ENCODE results near the gene STAT3. TPM values are rescaled to one million over a fixed set of nuclear protein-coding genes. Genes with fewer than 3 reads are reported as not detected.

Gene STAT3
- total and polyA plus RNA-seq, 9 of the 15 experiments (the other 6 are each of a cell fraction or from before 2014, with no cell fraction given) = 90.0 to 179 (median 114) TPM

GRCh38 chr17:42287977-42288802, 100.1 kb downstream of the STAT3 start, which contains the start of gene STAT5A (continued):
- TF ChIP-seq PATZ1 (CRISPR knock-in tag; IDR thresholded peaks at IDR 0.05; ENCODE audit: borderline replicate concordance) (no peak), NBN (IDR thresholded peaks at IDR 0.05; ENCODE audit: low read depth) (no peak), GTF2B (IDR thresholded peaks at IDR 0.05; ENCODE audit: extremely low read depth, insufficient read length) (no peak), SUPT5H (IDR thresholded peaks at IDR 0.05) (no peak), POLR2G (IDR thresholded peaks at IDR 0.05; ENCODE audit: low read depth, low read length) (peak; percentile 84), CBFA2T2 (conservative IDR thresholded peaks at IDR 0.05) (no peak), DEAF1 (CRISPR knock-in tag; IDR thresholded peaks at IDR 0.05) (no peak), POLR2H (tag; IDR thresholded peaks at IDR 0.05; ENCODE audit: low read depth) (no peak), NELFE (IDR thresholded peaks at IDR 0.05; ENCODE audit: insufficient read depth, insufficient read length) (no peak), NCOA6 (IDR thresholded peaks at IDR 0.05) (no peak; the same call in 1 of the 2 replicates), ZNF121 (CRISPR knock-in tag; conservative IDR thresholded peaks at IDR 0.05) (no peak), RAD51 (IDR thresholded peaks at IDR 0.05; ENCODE audit: borderline replicate concordance, low read depth) (no peak)
- TF ChIP-seq, protein P1, sequence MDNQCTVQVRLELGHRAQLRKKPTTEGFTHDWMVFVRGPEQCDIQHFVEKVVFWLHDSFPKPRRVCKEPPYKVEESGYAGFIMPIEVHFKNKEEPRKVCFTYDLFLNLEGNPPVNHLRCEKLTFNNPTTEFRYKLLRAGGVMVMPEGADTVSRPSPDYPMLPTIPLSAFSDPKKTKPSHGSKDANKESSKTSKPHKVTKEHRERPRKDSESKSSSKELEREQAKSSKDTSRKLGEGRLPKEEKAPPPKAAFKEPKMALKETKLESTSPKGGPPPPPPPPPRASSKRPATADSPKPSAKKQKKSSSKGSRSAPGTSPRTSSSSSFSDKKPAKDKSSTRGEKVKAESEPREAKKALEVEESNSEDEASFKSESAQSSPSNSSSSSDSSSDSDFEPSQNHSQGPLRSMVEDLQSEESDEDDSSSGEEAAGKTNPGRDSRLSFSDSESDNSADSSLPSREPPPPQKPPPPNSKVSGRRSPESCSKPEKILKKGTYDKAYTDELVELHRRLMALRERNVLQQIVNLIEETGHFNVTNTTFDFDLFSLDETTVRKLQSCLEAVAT (IDR thresholded peaks at IDR 0.05) = 0 out of 4 replicates have a peak, but pooled peaks of 1 of the 2 experiments have one; percentile 2
- TF ChIP-seq, protein P2, sequence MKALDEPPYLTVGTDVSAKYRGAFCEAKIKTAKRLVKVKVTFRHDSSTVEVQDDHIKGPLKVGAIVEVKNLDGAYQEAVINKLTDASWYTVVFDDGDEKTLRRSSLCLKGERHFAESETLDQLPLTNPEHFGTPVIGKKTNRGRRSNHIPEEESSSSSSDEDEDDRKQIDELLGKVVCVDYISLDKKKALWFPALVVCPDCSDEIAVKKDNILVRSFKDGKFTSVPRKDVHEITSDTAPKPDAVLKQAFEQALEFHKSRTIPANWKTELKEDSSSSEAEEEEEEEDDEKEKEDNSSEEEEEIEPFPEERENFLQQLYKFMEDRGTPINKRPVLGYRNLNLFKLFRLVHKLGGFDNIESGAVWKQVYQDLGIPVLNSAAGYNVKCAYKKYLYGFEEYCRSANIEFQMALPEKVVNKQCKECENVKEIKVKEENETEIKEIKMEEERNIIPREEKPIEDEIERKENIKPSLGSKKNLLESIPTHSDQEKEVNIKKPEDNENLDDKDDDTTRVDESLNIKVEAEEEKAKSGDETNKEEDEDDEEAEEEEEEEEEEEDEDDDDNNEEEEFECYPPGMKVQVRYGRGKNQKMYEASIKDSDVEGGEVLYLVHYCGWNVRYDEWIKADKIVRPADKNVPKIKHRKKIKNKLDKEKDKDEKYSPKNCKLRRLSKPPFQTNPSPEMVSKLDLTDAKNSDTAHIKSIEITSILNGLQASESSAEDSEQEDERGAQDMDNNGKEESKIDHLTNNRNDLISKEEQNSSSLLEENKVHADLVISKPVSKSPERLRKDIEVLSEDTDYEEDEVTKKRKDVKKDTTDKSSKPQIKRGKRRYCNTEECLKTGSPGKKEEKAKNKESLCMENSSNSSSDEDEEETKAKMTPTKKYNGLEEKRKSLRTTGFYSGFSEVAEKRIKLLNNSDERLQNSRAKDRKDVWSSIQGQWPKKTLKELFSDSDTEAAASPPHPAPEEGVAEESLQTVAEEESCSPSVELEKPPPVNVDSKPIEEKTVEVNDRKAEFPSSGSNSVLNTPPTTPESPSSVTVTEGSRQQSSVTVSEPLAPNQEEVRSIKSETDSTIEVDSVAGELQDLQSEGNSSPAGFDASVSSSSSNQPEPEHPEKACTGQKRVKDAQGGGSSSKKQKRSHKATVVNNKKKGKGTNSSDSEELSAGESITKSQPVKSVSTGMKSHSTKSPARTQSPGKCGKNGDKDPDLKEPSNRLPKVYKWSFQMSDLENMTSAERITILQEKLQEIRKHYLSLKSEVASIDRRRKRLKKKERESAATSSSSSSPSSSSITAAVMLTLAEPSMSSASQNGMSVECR (CRISPR knock-in tag; IDR thresholded peaks at IDR 0.05) = peak; percentile 50
- TF ChIP-seq, protein P3, sequence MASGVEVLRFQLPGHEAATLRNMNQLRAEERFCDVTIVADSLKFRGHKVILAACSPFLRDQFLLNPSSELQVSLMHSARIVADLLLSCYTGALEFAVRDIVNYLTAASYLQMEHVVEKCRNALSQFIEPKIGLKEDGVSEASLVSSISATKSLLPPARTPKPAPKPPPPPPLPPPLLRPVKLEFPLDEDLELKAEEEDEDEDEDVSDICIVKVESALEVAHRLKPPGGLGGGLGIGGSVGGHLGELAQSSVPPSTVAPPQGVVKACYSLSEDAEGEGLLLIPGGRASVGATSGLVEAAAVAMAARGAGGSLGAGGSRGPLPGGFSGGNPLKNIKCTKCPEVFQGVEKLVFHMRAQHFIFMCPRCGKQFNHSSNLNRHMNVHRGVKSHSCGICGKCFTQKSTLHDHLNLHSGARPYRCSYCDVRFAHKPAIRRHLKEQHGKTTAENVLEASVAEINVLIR (CRISPR knock-in tag; IDR thresholded peaks at IDR 0.05) = no peak
